Common myeloid progenitor, CD34-positive (primary cell): Measurements from ENCODE around the gene CEBPA.

ENCODE experiments used
- CTCF ChIA-PET: fragments of 350-600 bp; sonication (Branson Sonifier 250); formaldehyde crosslinking; loops from one replicate; lab custom pipeline; 2021; ENCODE audit warnings: antibody characterized with exemption; lab: Charles Lee
- POLR2A ChIA-PET: fragments of 350-600 bp; sonication (Branson Sonifier 250); formaldehyde crosslinking; loops from one replicate; lab custom pipeline; 2021; ENCODE audit warnings: antibody characterized with exemption; lab: Charles Lee
- DNase-seq, 3 donors: peaks; one replicate each; pipeline versions ENCODE4 v3.0.0 to v3.0.0-alpha.2; 2013
- H3K27ac ChIP-seq, 2 experiments: 1 replicate in 1 of 2; 2 replicates in 1 of 2; pipeline ENCODE4 v1.7.0; 2013; ENCODE audit warnings: inconsistent platforms in 2 of 2, low read length in 2 of 2, mild to moderate bottlenecking in 2 of 2, low read depth in 1 of 2, moderate library complexity in 1 of 2; ENCODE audit not compliant: severe bottlenecking in 2 of 2, insufficient read depth in 1 of 2, poor library complexity in 1 of 2
- H3K27me3 ChIP-seq, 5 experiments: replicated peaks in 2 of 5; 1 replicate in 3 of 5; 2 replicates in 2 of 5; pipeline versions ENCODE4 v1.6.1 to v1.7.0; 2013; ENCODE audit warnings: low read length in 4 of 5, mild to moderate bottlenecking in 2 of 5, moderate library complexity in 2 of 5, inconsistent platforms in 1 of 5; ENCODE audit not compliant: insufficient read depth in 5 of 5, control insufficient read depth in 4 of 5
- H3K36me3 ChIP-seq, 4 experiments: 1 replicate in 2 of 4; 2 replicates in 2 of 4; pipeline versions ENCODE4 v1.6.1 to v1.7.0; 2013; ENCODE audit warnings: low read length in 3 of 4, control low read depth in 1 of 4, mild to moderate bottlenecking in 1 of 4; ENCODE audit not compliant: control insufficient read depth in 4 of 4, insufficient read depth in 4 of 4
- H3K4me1 ChIP-seq, 4 experiments: 1 replicate in 3 of 4; 2 replicates in 1 of 4; pipeline versions ENCODE4 v1.6.1 to v1.7.1; 2013; ENCODE audit warnings: low read length in 3 of 4, mild to moderate bottlenecking in 3 of 4, control low read depth in 1 of 4, inconsistent platforms in 1 of 4, moderate library complexity in 1 of 4; ENCODE audit not compliant: control insufficient read depth in 4 of 4, insufficient read depth in 4 of 4; ENCODE audit errors: control extremely low read depth in 1 of 4
- H3K4me3 ChIP-seq, 7 experiments: 1 replicate in 4 of 7; 2 replicates in 3 of 7; pipeline versions ENCODE4 v1.5.1 to v1.7.0; 2013; ENCODE audit warnings: mild to moderate bottlenecking in 7 of 7, low read length in 6 of 7, moderate library complexity in 6 of 7, inconsistent platforms in 2 of 7, low read depth in 2 of 7, control low read depth in 1 of 7; ENCODE audit not compliant: insufficient read depth in 4 of 7, control insufficient read depth in 1 of 7; ENCODE audit errors: extremely low read depth in 1 of 7
- H3K9me3 ChIP-seq, 5 experiments: 1 replicate in 4 of 5; 2 replicates in 1 of 5; pipeline versions ENCODE4 v1.6.1 to v1.7.1; 2013; ENCODE audit warnings: low read length in 4 of 5, mild to moderate bottlenecking in 2 of 5, inconsistent platforms in 1 of 5, low read depth in 1 of 5, moderate library complexity in 1 of 5; ENCODE audit not compliant: control insufficient read depth in 4 of 5, insufficient read depth in 2 of 5; ENCODE audit errors: control extremely low read depth in 1 of 5
- WGBS: methylation state at CpG from one replicate; pipeline ENCODE4 v1.1.5; 2013; ENCODE audit not compliant: insufficient coverage; 5-methylcytosine and 5-hydroxymethylcytosine counted together

CEBPA gene

DNA sequence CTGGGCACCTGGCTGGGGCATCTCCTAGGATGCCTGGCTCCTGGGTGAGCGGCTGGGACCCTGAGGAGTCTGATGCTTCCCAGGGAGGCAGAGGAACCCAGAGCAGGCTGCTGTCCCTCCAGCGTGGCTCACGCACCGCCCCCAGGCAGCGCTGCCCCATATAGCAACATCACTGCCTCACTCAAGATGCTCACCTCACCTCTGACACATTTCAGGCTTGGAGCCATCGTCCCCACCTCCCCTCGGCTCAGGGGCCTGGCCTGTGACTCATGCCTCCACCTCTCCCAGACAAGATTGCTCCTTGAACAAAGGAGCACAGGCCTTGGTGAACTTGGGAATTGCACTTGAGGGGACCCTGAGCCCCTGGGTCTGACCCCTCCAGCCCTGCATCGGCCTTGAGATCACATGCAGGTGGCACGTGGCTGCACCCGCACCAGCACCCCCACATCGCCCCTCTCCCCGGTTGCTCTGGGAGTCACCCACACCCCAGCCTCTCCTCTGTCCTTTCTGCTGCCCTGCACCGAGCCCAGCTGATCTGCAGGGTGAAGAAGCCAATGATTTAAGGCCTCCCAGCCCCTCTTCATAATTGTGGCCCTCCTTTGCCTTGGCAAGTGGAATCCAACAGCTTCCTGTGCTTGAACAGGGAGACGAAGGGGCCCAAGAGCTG, 11.2 kb downstream of the CEBPA start:
- H3K4me3 ChIP-seq = no peak overlapping the region
- peaks cover 0 to 13% (median 7%) of the 10 kb centered on the region in 5 experiments for H3K9me3 ChIP-seq
- peaks cover 8 to 72% (median 58%) of the 10 kb centered on the region in 4 experiments for H3K4me1 ChIP-seq
- no peaks in the 10 kb centered on the region for H3K36me3 ChIP-seq
- no peak for DNase-seq
- no peak overlapping the region for H3K27ac ChIP-seq
- ChIA-PET CTCF (interaction anchor here (1.1 to 15.8 kb wide), 5 partner anchors 10 to 107 kb away, joined by 3 to 125 read pairs (median 5); partner anchors contain the start of gene CEBPA), POLR2A (interaction anchor here (1.0 kb wide), 1 partner anchor 11 kb away, joined by 4 read pairs; the partner anchor contains the start of gene CEBPA)
- no peaks in the 10 kb centered on the region for H3K27me3 ChIP-seq
- WGBS = 91% methylated on average over 12 of the region's 14 CpGs

GRCh38 chr19:33290082-33290815, 12.1 kb downstream of the CEBPA start:
- Histone ChIP-seq H3K36me3 (no peaks in the 10 kb centered on the region), H3K27ac (no peak overlapping the region), H3K9me3 (peaks cover 0 to 13% (median 7%) of the 10 kb centered on the region in 5 experiments), H3K27me3 (no peaks in the 10 kb centered on the region), H3K4me1 (peaks cover 6 to 75% (median 61%) of the 10 kb centered on the region in 4 experiments), H3K4me3 (no peak overlapping the region)
- CTCF ChIA-PET = interaction anchor here (1.0 to 3.6 kb wide), 3 partner anchors 11 to 48 kb away, joined by 3 to 20 read pairs (median 4); partner anchors contain the start of gene CEBPA
- POLR2A ChIA-PET = no interaction called here
- 97% methylated on average over 9 of the region's 11 CpGs for WGBS
- DNase-seq = no peak

- ChIA-PET CTCF (interaction anchor here (1.0 to 1.5 kb wide), 2 partner anchors 28 to 47 kb away, joined by 3 to 4 read pairs; no protein-coding TSS in a partner anchor), POLR2A (no interaction called here)
- H3K4me1 ChIP-seq = peaks cover 6 to 71% (median 59%) of the 10 kb centered on the region in 4 experiments
- no peak overlapping the region for H3K27ac ChIP-seq
- H3K4me3 ChIP-seq = no peak overlapping the region
- H3K36me3 ChIP-seq = no peaks in the 10 kb centered on the region
- no peak for DNase-seq
- peaks cover 0 to 13% (median 7%) of the 10 kb centered on the region in 5 experiments for H3K9me3 ChIP-seq
- H3K27me3 ChIP-seq = no peaks in the 10 kb centered on the region
These were observed 13.1 kb downstream of the CEBPA start for GRCh38 chr19:33289261-33289660.

- ChIA-PET CTCF (interaction anchor here (1.3 to 1.7 kb wide), 3 partner anchors 11 to 14 kb away, joined by 3 to 5 read pairs (median 5); partner anchors contain the start of gene CEBPA), POLR2A (no interaction called here)
- no peak for DNase-seq
- Histone ChIP-seq H3K27ac (no peak overlapping the region), H3K4me1 (peaks cover 6 to 66% (median 53%) of the 10 kb centered on the region in 4 experiments), H3K36me3 (no peaks in the 10 kb centered on the region), H3K27me3 (no peaks in the 10 kb centered on the region), H3K4me3 (no peak overlapping the region), H3K9me3 (peaks cover 0 to 13% (median 7%) of the 10 kb centered on the region in 5 experiments)
- no CpG with 5 or more reads among the region's 1 CpG for WGBS
These were observed 13.7 kb downstream of the CEBPA start for GRCh38 chr19:33288666-33289065.

DNA sequence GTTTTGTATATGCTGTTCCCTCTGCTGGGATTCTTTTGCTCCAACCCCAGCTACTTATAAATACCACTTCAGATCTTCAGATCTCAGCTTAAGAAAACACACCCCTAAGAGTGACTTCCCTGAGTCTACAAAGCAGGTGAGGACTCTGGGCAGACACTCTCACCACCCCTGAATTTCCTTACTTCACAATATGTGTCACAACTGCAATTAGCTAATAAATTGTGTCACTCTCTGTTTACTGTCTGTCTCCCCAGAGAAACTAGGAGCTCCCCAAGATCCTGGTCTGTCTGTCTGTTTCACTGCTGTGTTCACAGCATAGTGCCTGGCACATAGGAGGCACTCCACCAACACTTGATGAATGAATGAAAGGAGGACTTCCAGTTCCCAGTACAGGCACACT, 14.4 kb downstream of the CEBPA start:
- H3K9me3 ChIP-seq = peaks cover 0 to 13% (median 7%) of the 10 kb centered on the region in 5 experiments
- POLR2A ChIA-PET = interaction anchor here (1.4 to 2.2 kb wide), 2 partner anchors 14 to 27 kb away, joined by 4 to 9 read pairs; partner anchors contain the start of gene CEBPA
- no peak for DNase-seq
- H3K36me3 ChIP-seq = no peaks in the 10 kb centered on the region
- no peak overlapping the region for H3K4me3 ChIP-seq
- CTCF ChIA-PET = interaction anchor here (0.7 to 1.7 kb wide), 9 partner anchors 11 to 32 kb away, joined by 3 to 5 read pairs (median 4); partner anchors contain the start of gene CEBPA
- no peak overlapping the region for H3K27ac ChIP-seq
- H3K4me1 ChIP-seq = peaks cover 3 to 58% (median 46%) of the 10 kb centered on the region in 4 experiments
- no peaks in the 10 kb centered on the region for H3K27me3 ChIP-seq

DNA sequence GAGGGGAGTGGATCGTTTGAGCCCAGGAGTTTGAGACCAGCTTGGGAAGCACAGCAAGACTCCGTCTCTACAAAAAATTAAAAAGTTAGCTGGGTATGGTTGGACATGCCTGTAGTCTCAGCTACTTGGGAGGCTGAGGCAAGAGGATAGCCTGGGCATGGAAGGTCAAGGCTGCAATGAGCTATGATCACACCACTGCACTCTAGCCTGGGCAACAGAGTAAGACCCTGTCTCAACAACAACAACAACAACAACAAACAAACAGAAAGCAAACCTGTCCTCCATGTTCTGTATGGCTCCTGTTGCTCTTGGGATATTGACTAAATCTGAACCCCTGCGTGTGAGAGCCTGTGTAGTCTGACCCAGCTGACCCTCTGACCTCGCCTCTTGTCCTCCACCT, 14.9 kb downstream of the CEBPA start:
- DNase-seq = no peak
- POLR2A ChIA-PET = interaction anchor here (1.4 to 2.2 kb wide), 2 partner anchors 15 to 27 kb away, joined by 4 to 9 read pairs; partner anchors contain the start of gene CEBPA
- Histone ChIP-seq H3K36me3 (no peaks in the 10 kb centered on the region), H3K27me3 (no peaks in the 10 kb centered on the region), H3K9me3 (peaks cover 0 to 13% (median 7%) of the 10 kb centered on the region in 5 experiments), H3K4me3 (peak overlapping the region in 2 of 7 experiments; percentile 21 to 39), H3K4me1 (peaks cover under 1 to 56% (median 41%) of the 10 kb centered on the region in 4 experiments), H3K27ac (no peak overlapping the region)
- WGBS = 100% methylated on average over 2 of the region's 4 CpGs
- CTCF ChIA-PET = interaction anchor here (0.7 to 1.7 kb wide), 9 partner anchors 11 to 32 kb away, joined by 3 to 5 read pairs (median 4); partner anchors contain the start of gene CEBPA
